ENCODE results near the gene XRCC4. TPM values are rescaled to one million over a fixed set of nuclear protein-coding genes. Genes with fewer than 3 reads are reported as not detected.

The XRCC4 gene
- total and polyA plus RNA-seq, 11 donors, result 3.3 to 50.5 (median 8.0) TPM

DNA sequence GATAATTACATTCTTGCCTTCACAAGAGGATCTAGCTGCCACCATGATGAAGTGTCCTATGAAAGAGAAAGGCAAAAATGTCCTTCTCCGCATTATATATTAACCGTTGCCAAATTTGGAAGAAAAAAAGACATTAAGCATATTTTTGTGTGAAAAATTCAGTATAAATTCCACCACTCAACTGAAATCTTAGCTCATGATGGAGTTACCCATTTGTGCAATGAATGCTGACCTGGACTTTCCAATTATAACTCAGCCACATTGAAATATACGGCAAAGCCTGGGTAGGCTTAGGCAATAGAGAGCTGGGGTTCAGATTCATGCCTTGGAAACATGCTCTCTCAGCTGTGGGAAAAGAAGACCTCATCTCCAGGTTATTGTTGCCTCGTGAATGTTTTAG lies 322.9 kb downstream of the XRCC4 start:
- Histone ChIP-seq H3K9me3 (no peaks in the 10 kb centered on the region), H3K27me3 (no peaks in the 10 kb centered on the region), H3K27ac (no peak overlapping the region), H3K4me3 (no peak overlapping the region), H3K4me1 (peaks cover 0 to 15% (median 0%) of the 10 kb centered on the region in 12 donors), H3K36me3 (no peaks in the 10 kb centered on the region)
- ATAC-seq, result no peak
- TF ChIP-seq POLR2A (IDR thresholded peaks at IDR 0.05), result no peak
- TF ChIP-seq, protein P1, sequence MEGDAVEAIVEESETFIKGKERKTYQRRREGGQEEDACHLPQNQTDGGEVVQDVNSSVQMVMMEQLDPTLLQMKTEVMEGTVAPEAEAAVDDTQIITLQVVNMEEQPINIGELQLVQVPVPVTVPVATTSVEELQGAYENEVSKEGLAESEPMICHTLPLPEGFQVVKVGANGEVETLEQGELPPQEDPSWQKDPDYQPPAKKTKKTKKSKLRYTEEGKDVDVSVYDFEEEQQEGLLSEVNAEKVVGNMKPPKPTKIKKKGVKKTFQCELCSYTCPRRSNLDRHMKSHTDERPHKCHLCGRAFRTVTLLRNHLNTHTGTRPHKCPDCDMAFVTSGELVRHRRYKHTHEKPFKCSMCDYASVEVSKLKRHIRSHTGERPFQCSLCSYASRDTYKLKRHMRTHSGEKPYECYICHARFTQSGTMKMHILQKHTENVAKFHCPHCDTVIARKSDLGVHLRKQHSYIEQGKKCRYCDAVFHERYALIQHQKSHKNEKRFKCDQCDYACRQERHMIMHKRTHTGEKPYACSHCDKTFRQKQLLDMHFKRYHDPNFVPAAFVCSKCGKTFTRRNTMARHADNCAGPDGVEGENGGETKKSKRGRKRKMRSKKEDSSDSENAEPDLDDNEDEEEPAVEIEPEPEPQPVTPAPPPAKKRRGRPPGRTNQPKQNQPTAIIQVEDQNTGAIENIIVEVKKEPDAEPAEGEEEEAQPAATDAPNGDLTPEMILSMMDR (IDR thresholded peaks at IDR 0.05), result no peak
- intact Hi-C loops (cut with DNase I), result loop anchor here in 1 of 10 donors (10.0 kb wide), 1 partner anchor 335 kb away; no protein-coding TSS in a partner anchor
- WGBS, 4 donors, result 86 to 92% (median 88%) methylated on average over 4 of the region's 4 CpGs
- no peak for DNase-seq

DNA sequence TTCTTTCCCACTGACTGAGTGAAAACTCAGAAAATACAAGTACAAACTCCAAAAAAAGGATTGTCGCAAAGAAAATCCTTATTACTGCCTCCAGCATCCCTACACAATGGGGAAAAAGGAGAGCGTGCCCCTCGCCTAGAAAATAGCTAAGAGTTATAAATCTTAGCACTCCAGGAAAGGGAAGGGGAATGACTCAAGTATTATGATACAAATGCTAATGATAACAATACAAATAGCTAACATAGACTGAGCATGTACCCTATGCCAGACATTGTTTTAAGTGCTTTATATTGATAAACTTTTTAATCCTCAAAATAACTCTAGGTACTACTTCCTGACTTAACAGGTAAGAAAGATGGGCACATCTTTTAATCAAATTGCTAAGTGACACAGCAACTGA lies 323.4 kb downstream of the XRCC4 start:
- TF ChIP-seq, protein P1 (IDR thresholded peaks at IDR 0.05), result no peak
- no peak for TF ChIP-seq POLR2A (IDR thresholded peaks at IDR 0.05)
- ATAC-seq (no peak), DNase-seq (no peak)
- WGBS, 4 donors, result 82 to 90% (median 89%) methylated on average over 3 of the region's 3 CpGs
- Histone ChIP-seq H3K4me1 (peaks cover 0 to 15% (median 0%) of the 10 kb centered on the region in 12 donors), H3K27me3 (no peaks in the 10 kb centered on the region), H3K9me3 (no peaks in the 10 kb centered on the region), H3K36me3 (no peaks in the 10 kb centered on the region), H3K4me3 (no peak overlapping the region), H3K27ac (no peak overlapping the region)
- intact Hi-C loops (cut with DNase I), result loop anchor here in 1 of 10 donors (10.0 kb wide), 1 partner anchor 336 kb away; no protein-coding TSS in a partner anchor

DNA sequence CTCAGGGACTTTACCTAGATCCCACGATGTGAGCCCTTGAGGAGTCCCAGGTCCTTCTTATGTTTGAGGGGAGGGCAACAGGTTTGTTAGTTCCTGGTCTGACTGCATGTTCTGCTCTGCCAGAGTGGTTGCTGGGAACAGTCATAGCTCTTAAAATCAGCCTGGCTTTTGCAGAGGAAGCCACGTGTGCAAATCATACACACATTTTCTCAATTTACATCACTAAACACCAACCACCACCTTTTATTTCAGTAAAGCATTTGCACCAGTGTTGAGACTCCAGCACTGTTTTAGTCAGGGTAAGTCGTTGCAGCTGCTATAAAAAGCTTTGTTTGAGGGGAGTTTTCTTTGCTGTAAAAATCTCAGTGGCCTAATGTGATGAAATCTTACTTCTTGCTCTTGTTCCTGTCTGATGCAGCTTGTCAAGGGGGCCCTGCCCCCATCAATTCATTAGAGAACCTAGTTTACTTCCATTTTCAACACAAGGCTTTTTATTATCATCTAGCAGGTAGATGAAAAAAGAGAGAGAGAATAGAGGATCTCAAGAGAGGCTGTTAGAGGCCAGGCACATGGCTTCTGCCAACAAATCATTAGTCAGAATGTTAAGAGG lies 323.9 kb downstream of the XRCC4 start:
- ATAC-seq (no peak), DNase-seq (no peak)
- Histone ChIP-seq H3K36me3 (no peaks in the 10 kb centered on the region), H3K27me3 (no peaks in the 10 kb centered on the region), H3K4me3 (no peak overlapping the region), H3K9me3 (no peaks in the 10 kb centered on the region), H3K4me1 (peaks cover 0 to 15% (median 0%) of the 10 kb centered on the region in 12 donors), H3K27ac (no peak overlapping the region)
- TF ChIP-seq, protein P1 (IDR thresholded peaks at IDR 0.05), result no peak
- no peak for TF ChIP-seq POLR2A (IDR thresholded peaks at IDR 0.05)
- intact Hi-C loops (cut with DNase I), result loop anchor here in 1 of 10 donors (10.0 kb wide), 1 partner anchor 336 kb away; no protein-coding TSS in a partner anchor
- WGBS, 4 donors, result 33 to 51% (median 45%) methylated on average over 3 of the region's 3 CpGs

DNA sequence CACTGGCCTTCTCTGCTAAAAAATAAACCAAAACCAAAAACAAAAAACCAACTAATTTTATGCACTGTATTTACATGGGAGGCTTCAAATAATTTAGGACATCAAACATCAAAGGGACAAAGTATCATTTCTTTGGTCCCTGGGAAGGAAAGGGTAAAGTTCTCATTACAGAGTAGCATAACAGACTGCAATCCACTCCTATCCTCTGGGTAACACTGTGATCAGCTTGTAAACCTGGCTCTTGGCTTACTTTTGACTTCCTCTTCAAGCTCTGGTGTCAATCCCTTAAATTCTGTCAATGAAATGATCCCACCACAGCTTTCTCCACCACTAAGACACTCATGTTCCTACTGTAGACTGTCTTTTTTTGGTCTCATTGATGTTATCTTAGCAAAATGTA lies 324.4 kb downstream of the XRCC4 start:
- intact Hi-C loops (cut with DNase I), result loop anchor here in 1 of 10 donors (10.0 kb wide), 1 partner anchor 337 kb away; no protein-coding TSS in a partner anchor
- no peaks in the 10 kb centered on the region for H3K27me3 ChIP-seq
- no peak for DNase-seq
- H3K4me3 ChIP-seq, result no peak overlapping the region
- no peak for TF ChIP-seq POLR2A (IDR thresholded peaks at IDR 0.05)
- TF ChIP-seq, protein P1 (IDR thresholded peaks at IDR 0.05), result no peak
- no peak for ATAC-seq
- no peak overlapping the region for H3K27ac ChIP-seq
- H3K4me1 ChIP-seq, result peaks cover 0 to 15% (median 0%) of the 10 kb centered on the region in 12 donors
- H3K9me3 ChIP-seq, result no peaks in the 10 kb centered on the region
- no peaks in the 10 kb centered on the region for H3K36me3 ChIP-seq

Other genes with a start within 250 kb of the XRCC4 start
- gene TMEM167A, start 153 bp upstream of the XRCC4 start, total RNA-seq, result 10 to 100 TPM; 21.4 to 62.7 (median 48.4) TPM
- 10 to 100 TPM; 16.7 to 49.0 TPM for gene TMEM167A, start 153 bp upstream of the XRCC4 start, polyA plus RNA-seq

Data from heart left ventricle (tissue), 16 donors.